NCI-H82 treated with DMSO at 0.1 percent for 48 hours (cell line): Measurements from ENCODE around the gene SPRN.
A peak's percentile ranks its signal among the peaks of the same experiment; 100 is the strongest.
"Not testable (repeated sequence)": the region's sequence is repeated elsewhere in the genome, so short reads cannot be mapped to it uniquely, and the experiment has no call there.

Source experiments
- DNase-seq: peaks from one replicate; lab custom pipeline; 2025; ENCODE audit not compliant: unreplicated experiment; lab: John Stamatoyannopoulos, UW

SPRN gene

GRCh38 chr10:133388973-133389818, 35.2 kb downstream of the SPRN start:
- DNase-seq: no peak

- DNase-seq: peak; percentile 1
These were observed 36.0 kb downstream of the SPRN start for GRCh38 chr10:133388236-133388972.

GRCh38 chr10:133386951-133387350, 37.5 kb downstream of the SPRN start:
- not testable (repeated sequence) for DNase-seq

- no peak for DNase-seq
These were observed 39.2 kb downstream of the SPRN start for GRCh38 chr10:133385214-133385613.

GRCh38 chr10:133384071-133384470, 40.4 kb downstream of the SPRN start:
- no peak for DNase-seq

- no peak for DNase-seq
These were observed 40.9 kb downstream of the SPRN start for GRCh38 chr10:133383551-133383950.

- no peak for DNase-seq
These were observed 43.4 kb downstream of the SPRN start for GRCh38 chr10:133381036-133381435.

- no peak for DNase-seq
These were observed 44.4 kb downstream of the SPRN start for GRCh38 chr10:133379801-133380666.

- no peak for DNase-seq
These were observed 45.1 kb downstream of the SPRN start, which contains the start of gene PAOX for GRCh38 chr10:133379152-133379800. PAOX (plus strand) TSS chr10:133379262; CDS start chr10:133379317, 55 bp downstream.

- DNase-seq: no peak
These were observed 46.0 kb downstream of the SPRN start for GRCh38 chr10:133378251-133379096.

- no peak for DNase-seq
These were observed 46.6 kb downstream of the SPRN start for GRCh38 chr10:133377818-133378250.

GRCh38 chr10:133377025-133377817, 47.2 kb downstream of the SPRN start:
- DNase-seq: no peak

- DNase-seq: not testable (repeated sequence)
These were observed 48.2 kb downstream of the SPRN start for GRCh38 chr10:133376183-133376582.

GRCh38 chr10:133375357-133376115, 48.9 kb downstream of the SPRN start:
- no peak for DNase-seq

GRCh38 chr10:133373174-133374090, 51.0 kb downstream of the SPRN start, which contains the start of gene ECHS1:
ECHS1 (minus strand) TSS chr10:133373354; CDS start chr10:133373333, 21 bp downstream.
- DNase-seq: peak; percentile 53

GRCh38 chr10:133372507-133372906, 51.9 kb downstream of the SPRN start:
- no peak for DNase-seq
